ENCODE results near the gene STK38.
"Not testable (repeated sequence)": the region's sequence is repeated elsewhere in the genome, so short reads cannot be mapped to it uniquely, and the experiment has no call there.

The STK38 gene

GRCh38 chr6:36484736-36485135 is 62.5 kb downstream of the STK38 start:
- DNase-seq (ENCODE audit: low spot score), result no peak

- not testable (repeated sequence) for DNase-seq (ENCODE audit: low spot score)
Measured at GRCh38 chr6:36483326-36483725, 64.0 kb downstream of the STK38 start.

GRCh38 chr6:36479256-36479655 is 68.0 kb downstream of the STK38 start:
- no peak for DNase-seq (ENCODE audit: low spot score)

GRCh38 chr6:36478051-36478526 is 69.2 kb downstream of the STK38 start:
- no peak for DNase-seq (ENCODE audit: low spot score)

- DNase-seq (ENCODE audit: low spot score), result no peak
Measured at GRCh38 chr6:36469946-36470345, 77.3 kb downstream of the STK38 start.

- no peak for DNase-seq (ENCODE audit: low spot score)
Measured at GRCh38 chr6:36469148-36469661, 78.1 kb downstream of the STK38 start.

GRCh38 chr6:36467625-36468024 is 79.7 kb downstream of the STK38 start:
- no peak for DNase-seq (ENCODE audit: low spot score)

- no peak for DNase-seq (ENCODE audit: low spot score)
Measured at GRCh38 chr6:36464233-36464632, 83.0 kb downstream of the STK38 start.

GRCh38 chr6:36463676-36464075 is 83.6 kb downstream of the STK38 start:
- no peak for DNase-seq (ENCODE audit: low spot score)

GRCh38 chr6:36461646-36462045 is 85.6 kb downstream of the STK38 start:
- DNase-seq (ENCODE audit: low spot score), result no peak

GRCh38 chr6:36460916-36461315 is 86.4 kb downstream of the STK38 start:
- no peak for DNase-seq (ENCODE audit: low spot score)

- no peak for DNase-seq (ENCODE audit: low spot score)
Measured at GRCh38 chr6:36459501-36459900, 87.8 kb downstream of the STK38 start.

- DNase-seq (ENCODE audit: low spot score), result no peak
Measured at GRCh38 chr6:36455486-36456027, 91.7 kb downstream of the STK38 start.

- DNase-seq (ENCODE audit: low spot score), result not testable (repeated sequence)
Measured at GRCh38 chr6:36452897-36453296, 94.4 kb downstream of the STK38 start.

- not testable (repeated sequence) for DNase-seq (ENCODE audit: low spot score)
Measured at GRCh38 chr6:36449173-36449572, 98.1 kb downstream of the STK38 start.

GRCh38 chr6:36445621-36446020 is 101.7 kb downstream of the STK38 start:
- DNase-seq (ENCODE audit: low spot score), result no peak

GRCh38 chr6:36444470-36444869 is 102.8 kb downstream of the STK38 start:
- DNase-seq (ENCODE audit: low spot score), result no peak

Data from HuH-7.5 (cell line).